HepG2 (cell line): ENCODE results near the gene TBATA. TPM values are rescaled to one million over a fixed set of nuclear protein-coding genes. Genes with fewer than 3 reads are reported as not detected.

Experiments
- ATAC-seq: fragments of 200-7000 bp; cut with Tn5 transposase; 3 replicates; pipeline ENCODE4 v1.9.1; 2020; ENCODE audit warnings: mild to moderate bottlenecking, moderate library complexity
- BruUV-seq: library from RNA; stranded (reverse); fragments of 400-500 nt; replicated peaks from 2 replicates; lab custom pipeline; 2021; lab: Mats Ljungman, UMichigan
- CTCF ChIA-PET: fragments of 300-600 bp; formaldehyde crosslinking; extraction: SDS; loops from one replicate; lab custom pipeline; 2021; ENCODE audit warnings: low total read pairs, inconsistent platforms, low intra/inter-chr PET ratio; lab: Yijun Ruan, JAX
- POLR2A ChIA-PET: fragments of 350-600 bp; sonication (Branson Sonifier 250); formaldehyde crosslinking; loops from one replicate; lab custom pipeline; 2020; ENCODE audit warnings: antibody characterized with exemption, inconsistent platforms; lab: Yijun Ruan, JAX
- DNase-seq: peaks from one replicate; pipeline ENCODE4 v3.0.0-alpha.2; 2015; ENCODE audit warnings: low spot score
- FAIRE-seq: peaks from 3 replicates; lab custom pipeline; 2011; peaks lifted over from hg19 to GRCh38; lab: Jason Lieb, UNC
- H2AFZ ChIP-seq: one replicate; pipeline ENCODE4 v1.6.1; 2011; ENCODE audit warnings: low read length, inconsistent platforms
- H3K27ac ChIP-seq: fragments of 300-600 bp; 3 replicates; pipeline ENCODE4 v1.8.0; 2011; ENCODE audit warnings: mixed run types, mild to moderate bottlenecking, mixed read lengths, low read length, inconsistent platforms; ENCODE audit not compliant: insufficient read depth; ENCODE audit errors: extremely low read length
- H3K27me3 ChIP-seq, 2 experiments: fragments of 200-600 bp in 1 of 2; 2 replicates in 1 of 2; 3 replicates in 1 of 2; pipeline versions ENCODE4 v1.6.0 to v1.8.0; 2011; ENCODE audit warnings: low read length in 2 of 2, mild to moderate bottlenecking in 2 of 2, moderate library complexity in 2 of 2, inconsistent platforms in 1 of 2; ENCODE audit not compliant: insufficient read depth in 2 of 2, control insufficient read depth in 1 of 2
- H3K36me3 ChIP-seq, 2 experiments: fragments of 200-600 bp in 1 of 2; replicated peaks in 1 of 2; 2 replicates in 1 of 2; 3 replicates in 1 of 2; pipeline versions ENCODE4 v1.5.1 to v1.8.0; 2011; ENCODE audit warnings: low read length in 2 of 2, inconsistent platforms in 1 of 2; ENCODE audit not compliant: insufficient read depth in 2 of 2, control insufficient read depth in 1 of 2
- H3K4me1 ChIP-seq: 2 replicates; pipeline ENCODE4 v1.5.1; 2012; ENCODE audit warnings: low read length, inconsistent platforms; ENCODE audit not compliant: insufficient read depth
- H3K4me2 ChIP-seq: 2 replicates; pipeline ENCODE4 v1.6.0; 2011; ENCODE audit warnings: low read depth, low read length, inconsistent platforms
- H3K4me3 ChIP-seq, 3 experiments: fragments of 200-600 bp in 1 of 3; sonication (generic), shearing (Covaris generic) in 1 of 3; replicated peaks in 1 of 3; 2 replicates each; pipeline ENCODE4 v1.5.1; 2011 to 2016; ENCODE audit warnings: low read length in 3 of 3, inconsistent platforms in 2 of 3, low read depth in 2 of 3, mild to moderate bottlenecking in 2 of 3, control low read depth in 1 of 3, mixed read lengths in 1 of 3; ENCODE audit not compliant: insufficient read depth in 1 of 3
- H3K79me2 ChIP-seq: one replicate; pipeline ENCODE4 v1.6.1; 2011; ENCODE audit warnings: low read length, inconsistent platforms; ENCODE audit not compliant: insufficient read depth
- H3K9ac ChIP-seq: 2 replicates; pipeline ENCODE4 v1.6.0; 2011; ENCODE audit warnings: mild to moderate bottlenecking, low read depth, low read length, inconsistent platforms; ENCODE audit not compliant: insufficient read depth
- H3K9me3 ChIP-seq: 2 replicates; pipeline ENCODE4 v1.5.1; 2012; ENCODE audit warnings: mild to moderate bottlenecking, low read length
- H4K20me1 ChIP-seq: 2 replicates; pipeline ENCODE4 v1.6.0; 2011; ENCODE audit warnings: inconsistent platforms, mild to moderate bottlenecking, low read length, moderate library complexity; ENCODE audit not compliant: insufficient read depth
- ARID4A ChIP-seq: sonication (generic); formaldehyde crosslinking; IDR thresholded peaks from 2 replicates; pipeline ENCODE4 v1.5.0; 2020; ENCODE audit warnings: mild to moderate bottlenecking, missing genetic modification reagents, borderline replicate concordance
- CREB1 ChIP-seq, 2 experiments: fragments of 450-650 bp in 1 of 2; IDR thresholded peaks; 2 replicates each; pipeline ENCODE4 v1.6.1; 2016 to 2017; ENCODE audit warnings: control low read depth in 1 of 2, mild to moderate bottlenecking in 1 of 2, missing compliant biosample characterization in 1 of 2, missing genetic modification characterization in 1 of 2
- EHMT2 ChIP-seq: fragments of 200-600 bp; sonication (generic); IDR thresholded peaks from 2 replicates; pipeline ENCODE4 v1.7.0; 2017; ENCODE audit warnings: antibody characterized with exemption, low read depth, low read length, borderline replicate concordance
- KLF11 ChIP-seq: IDR thresholded peaks from 2 replicates; pipeline ENCODE4 v1.6.1; 2016; ENCODE audit warnings: missing compliant biosample characterization
- MED1 ChIP-seq: sonication (generic); formaldehyde crosslinking; IDR thresholded peaks from 2 replicates; pipeline ENCODE4 v1.4.0; 2020; ENCODE audit warnings: missing genetic modification reagents
- POLR2G ChIP-seq: fragments of 200-400 bp; formaldehyde crosslinking; IDR thresholded peaks from 2 replicates; pipeline ENCODE4 v1.6.1; 2018; ENCODE audit warnings: mild to moderate bottlenecking, low read depth, low read length, moderate library complexity
- PTBP1 ChIP-seq: fragments of 200-400 bp; formaldehyde crosslinking; IDR thresholded peaks from 2 replicates; pipeline ENCODE4 v1.6.1; 2018; ENCODE audit warnings: low read length, low read depth; ENCODE audit not compliant: poor library complexity, severe bottlenecking
- ZBTB40 ChIP-seq, 2 experiments: fragments of 450-650 bp in 1 of 2; sonication (generic) in 1 of 2; formaldehyde crosslinking in 1 of 2; IDR thresholded peaks; 2 replicates each; pipeline versions ENCODE4 v1.6.1 to v1.8.0; 2016 to 2022; ENCODE audit warnings: antibody characterized with exemption in 1 of 2, mild to moderate bottlenecking in 1 of 2, missing genetic modification reagents in 1 of 2
- ZNF432 ChIP-seq: sonication (generic); formaldehyde crosslinking; IDR thresholded peaks from 2 replicates; pipeline ENCODE4 v1.5.0; 2020; ENCODE audit warnings: missing genetic modification reagents, mild to moderate bottlenecking, borderline replicate concordance
- ZNF749 ChIP-seq: sonication (generic); formaldehyde crosslinking; IDR thresholded peaks from 2 replicates; pipeline ENCODE4 v1.8.0; 2022; ENCODE audit warnings: mild to moderate bottlenecking, missing genetic modification reagents, moderate library complexity, borderline replicate concordance
- WGBS: methylation state at CpG from one replicate; pipeline ENCODE4 v1.1.6; 2017; ENCODE audit warnings: low lambda C conversion rate; 5-methylcytosine and 5-hydroxymethylcytosine counted together
- in situ Hi-C: cut with HindIII; loops from 2 replicates; pipeline ENCODE4 v1.10.0; 2017; ENCODE audit warnings: low pct_unique_long_range_greater_than_20kb; ENCODE audit not compliant: extremely low pct_ligation_motif_present
- intact Hi-C: fragments of 100-400 bp; cut with micrococcal nuclease; formaldehyde crosslinking; loops from one replicate; pipeline ENCODE4 v1.10.0; 2022; ENCODE audit not compliant: unreplicated experiment
- polyA plus RNA-seq, 8 experiments: library from polyadenylated mRNA; depleted of rRNA in 3 of 8; stranded (reverse) in 7 of 8; unstranded in 1 of 8; fragments of >200 nt; fragmentation: Illumina TruSeq in 4 of 8; extraction: Trizol in 4 of 8; gene quantifications; 2 replicates each; pipeline versions ENCODE4 v1.2.1 to v1.2.3, GENCODE V29; 2011 to 2016; ENCODE audit warnings: low read depth in 4 of 8, missing spikeins in 1 of 8, mixed read lengths in 1 of 8; ENCODE audit not compliant: insufficient read depth in 1 of 8
- total RNA-seq, 5 experiments: library from RNA; depleted of rRNA; stranded (reverse); fragments of >200 nt; fragmentation: Illumina TruSeq; extraction: Trizol; gene quantifications; 2 replicates each; pipeline ENCODE4 v1.2.3, GENCODE V29; 2016; ENCODE audit warnings: low read depth in 1 of 5

Gene TBATA
- total and polyA plus RNA-seq, 2 of the 13 experiments (the other 11 are each of a cell fraction or from before 2014, with no cell fraction given): not detected

DNA sequence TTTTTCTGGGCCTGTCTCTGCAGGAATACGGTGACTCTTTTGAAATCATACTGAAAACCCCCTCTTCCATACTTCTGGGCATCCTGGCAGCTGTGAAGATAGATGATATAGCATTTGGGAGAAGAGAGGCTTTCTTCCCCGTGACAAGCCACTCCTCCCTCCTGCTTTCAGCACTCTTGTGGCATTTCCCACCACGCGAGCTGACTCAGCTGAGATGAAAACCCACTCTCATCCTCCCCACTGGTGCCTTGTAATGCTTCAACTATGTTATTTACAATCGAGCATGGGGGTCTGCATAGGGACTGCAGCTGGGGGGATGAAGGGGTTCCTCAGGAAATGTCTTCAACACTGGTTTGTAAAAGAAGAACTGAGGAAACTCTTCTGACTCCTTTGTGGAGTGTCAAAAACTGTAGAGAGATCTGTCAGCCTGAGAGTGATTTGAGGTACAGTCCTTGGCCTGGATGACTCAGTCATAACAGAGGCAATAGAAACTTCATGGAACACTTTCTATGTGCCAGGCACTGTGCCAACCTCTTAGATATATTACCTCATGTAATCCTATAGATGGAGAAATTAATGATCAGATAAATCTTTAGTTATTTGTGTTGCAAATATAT lies 1.7 kb upstream of the TBATA start:
- ChIA-PET CTCF (no interaction called here), POLR2A (no interaction called here)
- ATAC-seq (no peak), FAIRE-seq (no peak), DNase-seq (no peak)
- Histone ChIP-seq H3K4me1 (no peaks in the 10 kb centered on the region), H3K36me3 (no peaks in the 10 kb centered on the region), H3K4me2 (no peak overlapping the region), H3K27me3 (peaks cover 2 to 8% of the 10 kb centered on the region in 2 experiments; a peak in 3 of 5 replicates), H3K27ac (no peak overlapping the region), H2AFZ (no peak overlapping the region), H4K20me1 (no peaks in the 10 kb centered on the region), H3K79me2 (no peaks in the 10 kb centered on the region), H3K9me3 (no peaks in the 10 kb centered on the region), H3K4me3 (no peak overlapping the region), H3K9ac (no peak overlapping the region)
- intact Hi-C loops: no loop called here
- BruUV-seq: no TSS peak
- in situ Hi-C loops: no loop called here
- WGBS: 32% methylated on average over 5 of the region's 5 CpGs
- TF ChIP-seq MED1: no peak
- TF ChIP-seq POLR2G: no peak
- no peak for TF ChIP-seq EHMT2
- no peak for TF ChIP-seq KLF11
- TF ChIP-seq PTBP1: no peak
- TF ChIP-seq ZNF749 (CRISPR knock-in tag): no peak
- no peak for TF ChIP-seq ZBTB40 (IDR thresholded peaks at IDR 0.05)
- no peak for TF ChIP-seq ZBTB40 (CRISPR knock-in tag; IDR thresholded peaks at IDR 0.05)
- TF ChIP-seq ARID4A (CRISPR knock-in tag): no peak
- no peak for TF ChIP-seq ZNF432 (CRISPR knock-in tag)
- TF ChIP-seq CREB1 (IDR thresholded peaks at IDR 0.05): no peak
- TF ChIP-seq CREB1 (CRISPR knock-in tag; IDR thresholded peaks at IDR 0.05): no peak
